Measurements from ENCODE around the gene GNGT2. TPM values are rescaled to one million over a fixed set of nuclear protein-coding genes. Genes with fewer than 3 reads are reported as not detected.

GNGT2 gene
- total RNA-seq, 1 donor from 2014 or later: 1.5 TPM

DNA sequence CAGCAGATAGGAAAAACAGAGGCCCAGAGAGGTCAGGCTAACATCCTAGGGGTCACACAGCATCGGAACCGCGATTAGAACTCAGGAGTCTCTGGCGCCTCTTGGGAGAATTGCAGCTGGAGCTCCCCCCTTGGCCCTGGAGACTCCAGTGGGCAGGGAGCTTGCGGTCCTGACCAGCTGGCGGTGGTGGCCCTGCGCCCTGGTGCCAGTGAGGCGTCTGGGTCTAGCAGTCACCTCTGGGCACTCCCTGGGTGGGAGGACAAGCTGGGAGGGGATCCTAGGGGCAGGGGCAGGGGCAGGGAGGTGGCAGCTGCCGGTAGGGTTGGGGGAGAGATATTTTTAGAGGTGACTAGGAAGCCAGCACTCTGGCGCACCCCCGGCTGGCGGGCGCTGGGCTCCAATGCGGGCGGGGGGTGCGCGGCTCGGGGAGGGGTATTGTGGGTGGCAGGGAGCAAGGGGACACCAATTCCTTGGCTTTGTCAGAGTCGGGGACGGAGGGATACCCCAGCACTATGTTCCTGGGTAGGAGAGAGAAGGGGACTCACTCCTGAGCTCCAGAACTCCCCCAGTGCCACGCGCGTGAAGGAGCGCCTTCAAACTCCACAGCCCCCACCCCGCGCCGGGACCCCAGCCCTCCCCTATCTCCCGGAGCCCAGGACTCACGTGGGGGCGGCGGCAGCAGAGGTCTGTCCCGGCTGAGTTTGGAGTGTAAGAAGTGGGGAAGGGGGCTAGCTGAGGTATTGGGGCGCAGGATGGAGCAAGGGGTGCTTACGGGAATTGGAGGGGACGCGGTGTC, 19.6 kb upstream of the GNGT2 start:
- no peak for DNase-seq (ENCODE audit: low spot score)

DNA sequence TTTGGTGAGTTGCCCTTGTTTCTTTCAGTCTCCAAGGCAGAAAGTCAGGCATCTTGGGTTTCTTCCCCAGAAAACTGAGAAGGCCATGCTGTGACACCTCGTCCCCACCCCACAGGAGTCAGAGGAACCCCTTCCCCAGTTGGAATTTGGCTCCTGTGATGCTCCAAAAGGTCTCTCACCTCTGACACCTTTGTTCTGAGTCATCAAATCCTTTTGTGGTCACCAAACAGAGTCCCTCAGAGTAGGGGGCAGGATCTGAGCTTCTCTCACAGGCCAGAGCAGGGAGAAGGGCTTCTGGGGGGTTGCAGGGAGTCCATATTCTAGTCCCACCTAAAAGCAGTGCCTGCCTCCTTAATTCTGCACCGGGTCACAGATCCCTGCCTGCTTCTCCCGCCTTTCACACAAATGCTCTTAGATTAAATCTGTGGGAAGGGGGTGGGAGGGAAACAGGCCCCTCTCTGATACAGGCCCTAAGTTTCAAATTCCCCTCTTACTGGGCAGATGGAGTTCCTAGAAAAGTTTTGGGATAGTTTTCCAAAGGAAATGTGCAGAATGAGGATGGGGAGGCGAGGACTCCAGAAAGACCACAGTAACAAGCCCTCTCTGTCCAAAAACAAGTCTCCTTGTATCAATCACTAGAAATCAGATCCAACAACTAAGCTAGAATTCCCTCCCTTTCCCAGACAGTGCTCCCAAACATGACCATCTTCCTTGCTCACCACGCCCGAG, 18.9 kb upstream of the GNGT2 start:
- DNase-seq (ENCODE audit: low spot score): no peak

DNA sequence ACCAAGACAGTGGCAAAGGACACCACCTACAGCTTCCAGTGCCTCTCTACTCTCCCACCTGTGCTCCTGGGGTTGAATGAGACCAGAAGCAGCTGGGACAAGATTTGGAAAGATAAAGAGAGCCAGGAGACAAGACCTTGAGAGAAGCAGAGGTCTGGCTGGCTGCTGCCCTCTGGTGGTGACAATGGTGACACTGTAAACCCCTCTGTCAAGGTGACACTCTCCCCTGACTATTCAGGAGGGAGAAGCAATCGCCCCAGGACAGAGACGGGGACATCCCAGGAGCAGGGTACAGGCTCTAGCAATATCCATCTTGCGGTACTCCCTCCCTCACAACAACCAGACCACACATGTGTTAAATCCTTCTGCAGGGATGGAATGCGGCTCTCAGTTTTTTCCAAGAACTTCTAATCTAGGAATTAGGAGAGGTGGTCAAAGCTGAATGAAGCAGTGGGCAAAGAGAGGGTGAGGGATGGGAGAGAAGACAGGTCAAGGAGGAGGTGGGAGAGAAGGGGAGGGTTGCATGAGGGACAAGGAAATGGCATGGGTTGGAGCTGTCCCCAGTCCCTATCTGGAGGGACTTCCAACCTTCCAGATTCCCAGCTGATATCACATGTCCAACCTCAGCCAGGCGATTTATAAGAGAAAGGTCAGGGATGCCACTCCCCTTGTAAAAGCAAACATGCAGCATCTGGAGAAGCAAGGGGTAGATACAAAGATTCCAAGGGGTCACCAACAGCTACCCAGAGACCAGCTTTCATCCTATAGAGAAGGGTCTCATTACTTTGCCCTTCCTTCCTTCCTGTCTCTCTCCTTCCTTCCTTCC, 17.3 kb upstream of the GNGT2 start:
- no peak for DNase-seq (ENCODE audit: low spot score)

DNA sequence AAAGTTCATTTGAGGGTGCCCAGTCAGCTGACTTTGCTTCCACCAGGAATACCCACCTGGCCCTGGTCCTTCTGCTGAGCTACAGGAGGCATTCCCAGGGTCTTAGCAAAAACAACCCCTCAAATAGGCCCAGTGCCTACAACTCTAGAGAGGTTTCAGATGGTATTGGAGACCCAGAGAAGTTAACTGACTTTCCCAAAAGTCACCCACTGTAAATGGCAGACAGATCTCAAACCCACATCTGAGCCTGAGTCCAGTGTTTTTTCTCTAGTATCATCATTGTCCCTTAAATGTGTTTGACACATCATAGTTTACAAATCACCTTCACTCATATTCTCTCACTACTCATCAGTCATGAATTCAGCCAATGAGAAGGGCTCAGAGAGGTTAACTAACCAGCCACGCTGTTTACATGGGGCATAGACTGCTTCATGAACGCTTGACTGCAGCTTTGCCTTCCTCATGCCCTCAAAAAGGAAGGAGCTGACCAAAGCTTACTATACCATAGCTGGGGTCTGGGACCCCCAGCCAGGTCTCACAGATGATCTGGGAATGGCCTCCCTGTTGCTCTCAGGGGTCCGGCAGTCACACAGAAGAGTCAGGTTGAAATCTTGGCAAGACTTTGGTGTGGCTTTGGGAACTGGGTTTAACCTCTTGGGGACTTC, 16.5 kb upstream of the GNGT2 start:
- no peak for DNase-seq (ENCODE audit: low spot score)

DNA sequence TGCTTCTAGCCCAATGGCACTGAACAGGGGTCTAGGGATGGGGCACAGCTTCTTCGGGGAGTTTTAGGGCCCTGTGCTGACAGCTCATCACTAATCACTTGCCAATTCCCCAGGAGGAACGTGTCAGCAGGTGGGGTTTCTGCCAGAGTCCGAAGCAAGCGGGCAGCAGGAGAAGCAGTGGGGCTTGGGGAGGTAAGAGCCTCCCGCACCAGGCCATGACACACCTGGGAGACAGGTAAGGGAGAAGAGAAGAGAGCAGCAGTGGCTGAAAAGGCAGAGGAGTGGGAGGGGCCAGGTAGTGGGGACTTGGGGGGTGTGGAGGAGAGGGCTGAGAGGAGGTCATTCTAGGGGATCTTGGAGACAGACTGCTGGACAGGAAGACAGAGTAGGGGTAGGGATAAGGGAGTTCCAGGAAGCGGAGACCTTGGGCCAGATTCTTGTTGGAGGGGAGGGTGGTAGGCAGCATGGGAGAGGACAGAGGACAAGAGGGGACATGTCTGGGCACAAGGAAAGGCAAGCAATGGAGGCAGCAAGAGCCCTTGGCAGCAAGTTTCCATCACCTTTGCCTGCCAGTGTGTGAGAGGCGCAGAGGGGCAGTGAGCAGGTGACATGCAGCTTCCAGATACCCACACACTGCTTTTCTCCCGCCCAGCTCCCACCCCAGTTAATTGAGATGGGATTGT, 15.3 kb upstream of the GNGT2 start:
- no peak for DNase-seq (ENCODE audit: low spot score)

DNA sequence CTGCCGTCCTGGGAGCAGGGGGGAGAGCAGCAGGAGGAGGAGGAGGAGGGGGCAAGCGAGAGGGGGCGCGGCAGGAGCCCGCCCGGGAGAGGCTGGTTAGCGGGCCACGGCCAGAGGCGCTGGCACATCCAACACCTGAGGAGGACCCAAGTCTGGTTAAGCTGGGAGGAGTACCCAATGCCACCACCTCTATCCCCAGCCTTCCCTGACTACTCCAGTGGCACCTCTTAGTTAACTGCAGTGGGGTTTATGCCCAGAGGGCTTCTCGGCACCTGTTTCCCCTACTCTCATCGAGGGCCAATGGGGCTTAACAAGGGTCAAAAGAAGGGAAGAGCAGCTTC, 14.6 kb upstream of the GNGT2 start:
- no peak for DNase-seq (ENCODE audit: low spot score)

DNA sequence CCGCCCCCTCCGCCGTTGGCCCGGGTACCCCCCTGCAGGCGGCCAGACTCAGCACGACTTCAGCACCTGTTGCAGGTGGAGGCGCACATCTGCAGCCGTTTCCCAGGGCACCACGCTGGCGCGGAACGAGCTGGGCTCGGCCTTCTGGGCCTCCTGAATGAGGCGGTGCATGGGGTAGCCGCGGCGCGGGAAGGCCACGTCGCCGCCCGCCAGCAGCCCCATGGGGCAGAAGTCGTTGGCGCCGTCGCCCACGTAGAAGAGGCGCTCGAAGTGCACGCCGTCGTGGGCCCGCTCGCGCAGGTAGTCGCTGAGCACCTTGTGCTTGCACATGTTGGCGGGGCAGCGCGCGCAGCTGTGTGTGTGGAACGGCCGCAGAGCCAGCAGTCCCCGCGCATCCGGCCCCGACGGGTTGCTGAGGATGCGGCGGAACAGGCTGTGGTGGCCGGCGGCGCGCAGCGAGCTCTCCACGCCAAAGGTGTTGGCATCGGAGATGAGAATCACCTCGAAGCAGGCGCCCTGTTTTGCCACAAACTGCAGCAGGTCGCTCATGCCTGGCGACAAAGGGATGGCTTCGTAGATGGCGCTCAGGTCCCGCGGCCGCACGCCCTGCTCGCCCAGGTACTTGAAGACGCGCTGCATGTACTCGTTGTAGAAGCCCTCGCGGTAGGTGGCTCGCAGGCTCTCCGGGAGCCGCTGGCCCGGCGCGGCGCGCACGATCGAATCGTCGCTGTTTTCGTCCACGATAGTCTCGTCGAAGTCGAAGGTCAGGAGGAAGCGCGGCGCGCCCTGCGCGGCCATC, 14.0 kb upstream of the GNGT2 start:
- no peak for DNase-seq (ENCODE audit: low spot score)

DNA sequence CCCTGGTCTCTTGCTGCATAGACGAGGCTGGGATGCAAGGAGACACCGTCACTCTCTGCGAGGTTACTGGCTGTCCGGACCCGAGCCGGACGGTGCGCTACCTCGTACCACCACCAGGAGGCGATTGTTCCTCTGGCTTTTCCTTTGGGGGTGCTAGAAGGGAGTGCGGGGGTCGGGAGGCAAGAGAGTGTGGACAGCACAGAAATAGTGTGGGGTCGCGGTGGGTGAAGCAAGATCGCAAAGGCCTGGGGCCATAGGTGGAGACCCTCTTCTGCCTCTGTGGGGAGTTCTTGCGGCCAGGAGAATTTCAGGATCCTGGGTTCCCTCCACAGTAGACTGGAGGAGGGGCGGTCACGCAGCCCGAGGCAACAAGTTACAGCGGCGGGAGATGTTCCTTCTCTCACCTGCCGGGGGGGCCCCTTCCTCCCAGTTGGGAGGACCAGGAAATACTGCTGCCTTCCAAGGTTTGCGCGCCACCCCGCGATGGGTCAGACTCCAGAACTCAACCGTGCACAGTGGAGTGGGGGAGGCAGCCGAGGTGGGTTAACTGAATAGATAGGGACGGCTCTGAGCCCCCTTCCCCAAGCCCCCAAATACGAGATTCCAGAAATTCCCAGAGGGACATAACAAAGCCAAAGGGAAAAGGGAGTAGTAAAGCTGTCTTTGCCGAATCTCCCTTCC, 13.3 kb upstream of the GNGT2 start:
- DNase-seq (ENCODE audit: low spot score): no peak

DNA sequence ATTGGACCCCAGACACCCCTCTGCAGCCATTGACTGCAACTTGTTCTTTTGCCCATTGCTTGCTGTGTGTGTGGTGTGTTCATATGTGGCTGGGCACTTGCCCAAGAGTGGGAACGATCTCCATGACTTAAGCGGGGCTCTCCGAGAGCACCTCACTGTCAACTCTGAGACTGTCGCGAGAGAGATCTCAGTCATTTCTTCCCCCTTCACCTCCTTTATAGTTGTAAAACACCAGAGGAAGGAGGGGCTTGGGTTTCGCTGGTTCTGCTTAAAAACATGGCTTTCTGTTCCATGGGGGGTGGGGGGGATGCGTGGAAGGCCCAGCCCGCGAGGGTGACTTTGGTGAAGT, 12.8 kb upstream of the GNGT2 start:
- DNase-seq (ENCODE audit: low spot score): no peak

DNA sequence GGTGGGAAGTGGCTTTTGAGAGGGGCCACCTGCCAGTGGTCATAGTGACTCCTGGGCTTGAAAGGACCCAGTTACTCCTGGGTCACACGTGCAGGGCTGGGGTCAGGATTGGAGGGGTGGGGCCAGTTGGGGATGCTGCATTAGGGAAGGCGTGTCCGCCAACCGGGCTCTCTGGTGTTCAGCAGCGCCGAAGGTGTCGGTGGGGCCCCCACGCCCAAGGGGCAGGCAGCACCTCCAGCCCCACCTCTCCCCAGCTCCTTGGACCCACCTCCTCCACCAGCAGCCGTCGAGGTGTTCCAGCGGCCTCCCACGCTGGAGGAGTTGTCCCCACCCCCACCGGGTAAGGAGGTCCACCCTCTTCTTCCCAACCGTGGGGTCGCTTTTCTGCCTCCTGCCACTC, 9.6 kb upstream of the GNGT2 start:
- no peak for DNase-seq (ENCODE audit: low spot score)

DNA sequence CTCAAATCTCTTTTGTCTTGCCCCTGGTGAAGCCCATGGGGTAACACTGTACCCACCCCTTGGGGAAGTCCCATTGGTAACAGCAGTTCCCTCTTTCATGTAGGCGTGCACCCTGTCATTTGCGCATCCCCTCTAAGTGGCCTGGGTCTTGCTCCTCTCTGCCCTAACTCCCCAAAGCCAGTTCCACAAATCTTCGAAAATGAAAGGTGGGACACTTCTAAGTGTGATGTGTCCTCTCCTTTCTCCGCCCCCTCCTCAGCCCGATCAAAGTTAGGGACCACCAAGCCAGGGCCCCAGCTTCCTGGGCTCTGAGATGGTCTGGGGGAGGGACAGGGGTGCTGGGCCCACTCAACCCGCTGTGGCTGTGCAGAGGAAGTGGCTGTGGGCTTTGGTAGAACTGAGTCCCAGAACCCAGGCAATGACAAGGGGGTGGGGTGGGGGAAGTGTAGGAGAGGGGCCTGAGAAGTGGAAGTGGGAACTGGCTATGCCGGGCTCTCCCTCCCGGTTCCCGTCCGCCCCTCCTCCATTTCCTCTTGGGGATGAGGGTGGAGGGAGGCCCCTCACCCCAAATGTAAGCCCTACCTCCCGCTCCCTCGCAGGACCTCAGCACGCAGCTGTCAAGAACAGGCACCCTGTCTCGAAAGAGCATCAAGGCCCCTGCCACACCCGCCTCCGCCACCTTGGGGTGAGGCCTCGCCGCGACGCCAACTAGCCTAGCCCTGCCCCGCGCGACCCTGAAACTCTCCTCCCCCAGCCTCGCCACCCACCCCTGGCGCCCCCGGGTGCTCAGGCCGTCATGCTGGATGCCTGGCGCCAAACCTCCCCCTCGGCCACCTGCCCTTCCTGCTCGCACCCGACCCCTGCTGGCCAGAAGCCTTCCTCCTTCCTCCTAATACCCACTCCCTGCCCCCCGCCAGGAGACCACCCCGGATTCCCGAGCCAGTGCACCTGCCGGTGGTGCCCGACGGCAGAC, 8.9 kb upstream of the GNGT2 start:
- DNase-seq (ENCODE audit: low spot score): no peak

DNA sequence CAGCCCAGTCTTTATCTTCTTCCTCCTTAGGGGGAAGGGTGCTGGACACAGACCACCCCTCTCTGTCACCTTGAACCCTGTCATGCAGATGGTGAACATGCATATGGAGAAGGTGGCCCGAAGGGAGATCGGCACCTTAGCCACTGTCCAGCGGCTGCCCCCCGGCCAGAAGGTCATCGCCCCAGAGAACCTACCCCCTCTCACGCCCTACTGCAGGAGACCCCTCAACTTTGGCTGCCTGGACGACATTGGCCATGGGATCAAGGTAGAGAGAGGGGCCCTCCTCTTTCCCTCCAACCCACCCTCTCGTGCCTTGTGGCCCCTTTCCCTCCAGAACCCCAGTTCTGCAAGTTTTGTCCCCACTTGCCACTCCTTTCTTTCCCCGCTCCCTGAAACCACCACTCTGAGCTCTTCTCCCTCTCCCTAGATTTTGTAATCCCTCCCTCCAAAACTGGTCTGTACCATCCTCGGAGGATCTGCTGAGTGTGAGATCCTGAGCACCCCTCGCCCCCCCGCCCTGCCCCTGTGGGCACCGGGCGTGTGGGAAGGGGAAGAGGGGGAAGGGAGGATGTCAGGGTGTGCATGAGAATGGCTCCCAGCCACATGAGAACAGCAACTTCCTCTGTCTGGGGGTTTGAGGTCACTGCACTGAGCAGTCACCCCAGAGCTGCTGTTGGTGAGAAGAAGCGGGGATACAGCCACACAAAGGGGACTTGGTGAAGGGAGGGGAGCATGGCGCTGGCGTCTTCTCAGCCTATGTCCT, 7.5 kb upstream of the GNGT2 start:
- DNase-seq (ENCODE audit: low spot score): no peak

DNA sequence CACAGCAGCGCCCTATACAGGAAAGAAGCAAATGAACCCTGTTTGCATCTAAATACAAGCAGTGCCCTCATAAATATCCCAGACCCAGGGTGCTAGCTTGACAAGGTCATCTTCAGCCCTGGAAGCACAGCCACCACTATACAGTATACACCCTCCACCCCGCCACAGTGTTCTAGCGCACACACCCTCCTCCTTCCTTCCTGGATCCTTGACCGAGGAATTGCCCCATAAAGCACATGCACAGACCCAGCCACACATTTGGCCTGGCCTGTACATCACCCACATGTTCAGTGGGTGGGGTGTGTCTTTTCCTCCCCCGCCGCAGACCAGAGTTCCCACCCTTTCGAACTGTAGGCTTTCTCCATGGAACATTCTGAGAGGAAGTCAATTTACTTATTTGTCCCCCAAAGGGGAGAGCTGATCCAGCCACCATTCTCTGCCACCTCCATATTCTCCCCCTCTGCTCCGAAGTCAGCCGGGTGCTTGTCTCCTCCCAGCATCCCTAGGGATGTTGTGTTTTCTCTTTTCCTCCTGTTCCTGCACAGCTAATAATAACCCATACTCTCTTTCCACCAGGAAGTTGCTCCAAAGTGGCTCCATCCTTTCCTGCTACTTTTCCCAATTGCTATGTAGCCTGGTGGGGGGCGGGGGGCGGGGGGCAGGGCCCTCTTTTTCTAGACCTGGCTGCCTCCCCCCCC, 6.7 kb upstream of the GNGT2 start:
- DNase-seq (ENCODE audit: low spot score): no peak

DNA sequence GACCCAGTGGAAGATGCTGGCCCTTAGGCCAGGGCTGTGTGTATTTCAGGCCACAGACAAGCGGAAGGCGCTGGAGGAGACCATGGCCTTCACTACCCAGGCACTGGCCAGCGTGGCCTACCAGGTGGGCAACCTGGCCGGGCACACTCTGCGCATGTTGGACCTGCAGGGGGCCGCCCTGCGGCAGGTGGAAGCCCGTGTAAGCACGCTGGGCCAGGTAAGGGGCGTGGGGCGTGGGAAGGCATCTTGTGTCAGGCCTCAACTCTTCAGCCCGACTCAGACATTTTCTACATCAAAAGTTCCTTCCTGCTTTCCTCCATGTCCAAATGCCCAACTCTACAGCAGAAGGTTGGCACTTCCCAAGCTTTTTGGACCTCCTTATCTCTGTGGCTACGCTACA, 6.1 kb upstream of the GNGT2 start:
- DNase-seq (ENCODE audit: low spot score): no peak

DNA sequence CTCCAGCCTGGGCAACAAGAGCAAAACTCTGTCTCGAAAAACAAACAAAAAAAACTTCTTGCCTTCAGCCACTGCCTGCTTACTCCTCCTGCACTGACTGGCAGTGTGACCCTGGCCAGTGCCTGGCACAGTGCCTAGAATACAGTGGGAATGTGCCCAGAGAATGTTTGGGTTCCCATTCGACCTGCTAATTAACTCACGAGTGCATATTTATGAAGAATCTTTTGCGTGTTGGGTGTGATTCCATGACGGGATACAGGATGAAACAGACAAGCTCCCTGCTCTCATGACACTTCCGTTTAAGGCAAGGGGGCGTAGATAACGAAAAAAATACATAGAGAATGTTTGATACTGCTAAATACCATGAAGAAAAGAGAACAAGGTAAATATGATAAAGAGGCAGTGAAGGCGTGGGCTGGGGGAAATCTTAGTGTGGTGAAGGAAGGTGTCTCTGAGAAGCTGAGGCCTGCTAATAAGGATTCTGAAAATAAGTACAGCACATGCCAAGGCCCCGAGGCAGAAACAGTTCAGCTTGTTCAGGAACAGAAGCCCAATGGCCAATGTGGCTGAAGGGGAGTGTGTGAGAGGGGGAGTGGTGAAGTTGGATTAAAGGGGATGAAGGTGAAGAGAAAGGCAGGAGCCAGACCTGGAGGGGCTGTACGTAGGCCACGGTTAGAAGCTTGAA, 4.4 kb upstream of the GNGT2 start:
- no peak for DNase-seq (ENCODE audit: low spot score)

DNA sequence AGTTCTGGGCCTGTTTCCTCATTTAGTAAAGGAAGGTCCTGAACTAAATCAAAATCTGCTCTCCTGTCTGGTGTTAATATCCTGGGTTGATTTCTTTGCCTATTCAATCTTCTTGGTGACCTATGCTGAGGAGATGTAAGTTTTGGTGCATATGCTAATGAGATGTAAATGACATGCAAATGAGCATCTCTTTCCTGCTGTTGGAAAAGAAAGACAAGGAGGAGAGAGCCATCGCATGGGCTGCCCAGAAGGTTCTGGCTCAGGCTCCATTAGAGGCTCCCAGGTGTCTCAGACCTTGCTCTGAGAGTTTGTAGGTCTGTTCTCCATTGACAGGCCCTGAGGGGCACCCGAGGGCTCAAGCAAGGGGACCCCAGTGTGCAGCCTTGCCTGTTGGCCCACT, 3.5 kb upstream of the GNGT2 start:
- DNase-seq (ENCODE audit: low spot score): no peak

DNA sequence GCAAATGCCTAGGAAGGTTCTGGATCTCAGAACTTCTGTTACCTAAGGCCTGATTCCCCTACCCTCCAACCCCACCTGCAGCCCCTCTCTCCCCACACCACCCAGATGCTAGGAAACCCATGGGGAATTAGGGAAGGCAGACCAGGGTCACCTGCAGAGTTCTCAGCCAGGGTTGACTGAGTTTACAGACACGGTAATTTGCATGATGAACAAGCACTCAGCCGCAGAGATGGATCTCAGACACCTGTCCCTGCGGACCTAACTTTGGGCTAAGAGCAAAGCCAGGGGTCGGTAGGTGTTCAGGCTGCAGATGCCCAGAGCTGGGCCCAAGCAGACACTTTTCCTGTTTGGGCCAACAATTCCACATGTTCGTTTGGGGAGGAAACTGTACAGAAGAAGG, 3.0 kb upstream of the GNGT2 start:
- DNase-seq (ENCODE audit: low spot score): no peak

All from mesenteric fat pad (tissue), 1 donor.